G401 (cell line): Measurements from ENCODE around the gene TCF4. TPM values are rescaled to one million over a fixed set of nuclear protein-coding genes. Genes with fewer than 3 reads are reported as not detected.

Source experiments
- DNase-seq: peaks from one replicate; pipeline ENCODE4 v3.0.0-alpha.2; 2015; ENCODE audit warnings: low spot score
- in situ Hi-C: cut with HindIII; loops from 2 replicates; pipeline ENCODE4 v1.10.0; 2016; ENCODE audit warnings: low sequenced_read_pairs, mixed read lengths
- total RNA-seq: library from RNA; depleted of rRNA; stranded (reverse); fragments of >200 nt; shearing (Covaris generic); gene quantifications from 2 replicates; pipeline ENCODE4 v1.2.3, GENCODE V29; 2014

Gene TCF4
- total RNA-seq, 1 experiment from 2014 or later: 6.8 TPM

GRCh38 chr18:55588870-55589595 lies 1.0 kb upstream of the TCF4 start:
- in situ Hi-C loops: no loop called here
- DNase-seq: peak; percentile 55

GRCh38 chr18:55587418-55588110 lies 428 bp downstream of the TCF4 start:
- in situ Hi-C loops: no loop called here
- DNase-seq: peak; percentile 52

DNA sequence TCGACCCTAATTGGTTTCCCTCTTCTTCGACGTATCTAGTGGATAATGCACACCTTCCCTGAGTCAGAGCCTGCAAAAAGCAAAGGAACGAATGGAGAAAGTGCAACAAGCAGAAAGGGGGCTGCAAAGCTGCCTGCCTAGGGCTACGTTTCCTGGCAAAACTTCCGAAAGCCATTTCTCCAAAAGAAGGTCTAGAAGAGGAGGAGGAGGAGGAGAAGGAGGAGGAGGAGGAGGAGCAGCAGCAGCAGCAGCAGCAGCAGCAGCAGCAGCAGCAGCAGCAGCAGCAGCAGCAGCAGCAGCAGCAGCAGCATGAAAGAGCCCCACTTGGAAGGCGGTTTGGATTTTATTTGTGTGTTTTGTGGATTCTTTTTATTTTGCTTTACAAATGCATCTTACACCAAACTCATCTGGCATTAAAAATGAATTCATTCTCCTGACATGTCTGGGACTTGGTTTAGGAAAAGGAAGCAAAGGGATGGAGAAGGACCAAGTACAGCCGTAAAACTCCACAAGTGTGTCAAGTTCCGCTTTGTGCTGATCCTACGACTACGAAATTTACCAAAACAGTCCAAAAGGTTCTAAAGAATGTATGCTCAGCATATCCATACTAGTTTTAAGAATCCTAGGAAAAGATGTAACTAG lies 2.0 kb downstream of the TCF4 start:
- in situ Hi-C loops: no loop called here
- DNase-seq: peak; percentile 61

GRCh38 chr18:55585065-55585919 lies 2.7 kb downstream of the TCF4 start:
- in situ Hi-C loops: no loop called here
- peak; percentile 55 for DNase-seq

- no peak for DNase-seq
- in situ Hi-C loops: no loop called here
Measured at GRCh38 chr18:55584201-55584600, 3.8 kb downstream of the TCF4 start.

DNA sequence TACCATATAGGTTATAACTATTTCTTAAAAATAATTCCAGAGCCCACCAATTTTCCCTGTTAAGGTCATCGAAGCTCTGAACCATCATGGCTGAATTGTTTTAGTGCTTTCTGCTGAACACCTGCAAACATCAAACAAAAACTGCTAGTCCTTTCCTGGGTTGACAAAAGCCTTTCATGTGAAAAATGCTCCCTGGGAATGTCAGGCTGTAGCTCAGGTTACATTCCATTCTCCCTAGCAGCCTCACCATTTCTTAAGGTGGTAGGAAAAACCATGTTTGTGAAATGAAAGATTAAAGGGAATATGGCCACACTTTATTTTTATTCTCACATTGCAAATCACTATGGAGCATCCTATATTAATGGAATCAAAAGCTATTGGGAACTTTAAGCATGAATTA lies 5.7 kb downstream of the TCF4 start:
- in situ Hi-C loops: no loop called here
- peak; percentile 58 for DNase-seq

- in situ Hi-C loops: no loop called here
- peak; percentile 36 for DNase-seq
Measured at GRCh38 chr18:55579501-55580270, 8.3 kb downstream of the TCF4 start.

DNA sequence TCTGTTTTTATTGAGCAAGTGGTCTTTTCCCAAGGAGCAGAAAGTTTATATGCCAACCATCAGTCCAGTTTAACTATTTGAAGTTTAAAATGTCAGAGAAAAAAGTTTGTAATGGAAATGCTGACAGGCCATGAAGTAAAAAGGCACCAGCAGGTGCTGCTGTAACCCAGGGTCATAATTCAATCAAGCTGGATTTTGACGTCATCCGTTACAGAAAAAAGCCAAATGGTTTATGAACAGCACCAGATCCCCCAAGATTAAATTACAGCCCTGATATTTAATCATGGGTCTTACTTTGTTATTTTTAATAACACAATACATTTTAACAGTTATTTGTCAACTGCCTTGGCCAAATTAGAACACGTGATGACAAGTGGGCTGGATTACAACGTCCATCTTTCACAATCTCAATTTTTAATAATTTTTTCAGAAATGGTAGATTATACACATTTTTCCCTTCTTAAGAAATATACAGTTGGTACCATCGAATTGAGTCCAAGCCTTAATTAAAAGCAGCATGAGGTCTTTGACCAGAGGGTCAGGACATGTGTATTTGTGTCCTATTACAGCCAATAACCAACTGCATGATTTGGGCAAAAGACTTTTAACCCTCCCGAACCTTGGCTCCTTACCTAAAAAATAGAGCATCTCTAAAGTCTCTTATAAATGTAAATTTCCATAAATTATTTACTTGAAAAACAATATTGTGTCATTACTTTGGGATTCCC lies 10.0 kb downstream of the TCF4 start:
- DNase-seq: peak; percentile 41
- in situ Hi-C loops: no loop called here

GRCh38 chr18:55576001-55576400 lies 12.0 kb downstream of the TCF4 start:
- DNase-seq: no peak
- in situ Hi-C loops: no loop called here

DNA sequence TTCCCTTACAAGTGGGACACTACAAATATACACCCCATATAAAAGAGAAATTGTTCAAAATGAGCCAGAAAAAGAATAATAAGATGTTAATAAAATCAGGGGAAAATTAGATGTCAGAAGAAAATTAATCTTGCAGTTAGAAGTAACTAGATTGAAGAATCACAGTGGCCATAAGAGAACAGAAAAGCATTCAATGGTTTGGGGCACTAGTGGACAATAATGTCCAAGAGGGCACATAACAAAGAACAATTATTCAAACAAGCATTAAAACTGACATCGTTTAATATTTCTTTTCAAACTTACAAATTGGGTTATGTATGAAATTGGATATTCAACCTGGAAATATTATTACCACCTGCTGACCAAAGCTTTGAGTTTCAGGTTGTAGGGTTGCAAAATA lies 12.9 kb downstream of the TCF4 start:
- in situ Hi-C loops: no loop called here
- no peak for DNase-seq

- in situ Hi-C loops: no loop called here
- DNase-seq: no peak
Measured at GRCh38 chr18:55573386-55573785, 14.6 kb downstream of the TCF4 start.

GRCh38 chr18:55570966-55571365 lies 17.0 kb downstream of the TCF4 start:
- in situ Hi-C loops: no loop called here
- no peak for DNase-seq

DNA sequence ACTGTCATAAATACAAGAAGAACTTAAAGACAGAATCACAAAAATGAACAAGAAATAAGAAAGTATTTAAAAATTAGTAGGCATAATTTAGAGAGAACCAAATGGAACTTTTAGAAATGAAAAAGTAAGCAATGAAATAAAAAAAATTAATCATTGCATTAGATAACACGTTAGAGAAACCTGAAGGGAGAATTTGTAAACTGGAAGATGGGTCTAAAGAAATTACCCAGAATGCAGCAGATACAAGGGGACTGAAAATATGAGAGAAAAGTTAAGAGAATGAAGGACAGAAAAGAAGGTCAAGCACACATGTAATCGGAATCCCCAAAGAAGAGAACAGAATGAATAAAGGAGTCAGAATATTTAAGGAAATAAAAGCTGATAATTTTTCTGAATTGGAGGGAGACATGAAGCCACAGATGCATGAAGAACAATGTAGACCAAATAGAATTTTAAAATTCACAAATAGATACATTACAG lies 21.5 kb downstream of the TCF4 start:
- DNase-seq: no peak
- in situ Hi-C loops: no loop called here

GRCh38 chr18:55559739-55560138 lies 28.3 kb downstream of the TCF4 start:
- no peak for DNase-seq
- in situ Hi-C loops: no loop called here

- in situ Hi-C loops: no loop called here
- DNase-seq: no peak
Measured at GRCh38 chr18:55557211-55557610, 30.8 kb downstream of the TCF4 start.

- no peak for DNase-seq
- in situ Hi-C loops: no loop called here
Measured at GRCh38 chr18:55555395-55556027, 32.5 kb downstream of the TCF4 start.

DNA sequence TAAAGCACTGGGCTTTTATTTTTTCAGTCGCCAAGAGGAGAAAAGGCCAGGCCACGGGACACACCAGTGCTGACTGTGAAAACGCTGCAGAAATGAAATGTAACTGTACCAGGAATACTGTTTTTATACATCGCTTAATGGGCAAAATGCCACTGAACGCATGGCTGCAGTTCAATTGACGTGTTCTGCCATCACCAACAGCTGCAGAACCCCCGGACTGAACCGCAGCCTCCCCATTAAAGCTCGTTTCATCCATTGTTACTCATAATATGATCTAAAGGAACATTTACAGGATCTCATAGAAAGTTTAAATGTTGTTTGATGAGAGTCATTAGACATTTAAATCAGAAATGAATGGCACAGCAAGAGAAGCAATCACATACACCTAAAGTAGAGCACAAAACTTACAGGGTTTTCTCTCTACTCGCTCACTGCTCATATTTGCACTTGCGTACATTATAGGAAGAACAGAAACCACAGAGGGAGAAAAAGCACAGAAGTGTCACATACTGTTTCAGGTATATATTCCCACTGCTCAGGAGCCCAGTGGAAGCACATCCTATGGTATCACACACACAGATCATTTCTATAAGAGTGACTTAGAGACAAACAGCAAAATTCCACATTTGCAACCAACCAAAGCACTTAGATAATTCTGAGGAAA lies 35.3 kb downstream of the TCF4 start:
- no peak for DNase-seq
- in situ Hi-C loops: no loop called here
